Muscle layer of colon (tissue), 2 donors: ENCODE results near the gene LANCL1.
"Not testable (repeated sequence)": the region's sequence is repeated elsewhere in the genome, so short reads cannot be mapped to it uniquely, and the experiment has no call there.

ENCODE experiments used
- H3K27ac ChIP-seq: one replicate; pipeline ENCODE4 v1.7.0; 2013; ENCODE audit warnings: low read depth, mild to moderate bottlenecking, low read length, moderate library complexity
- H3K27me3 ChIP-seq, 2 donors: one replicate each; pipeline ENCODE4 v1.7.0; 2013; ENCODE audit warnings: low read length in 2 of 2, mild to moderate bottlenecking in 2 of 2; ENCODE audit not compliant: insufficient read depth in 2 of 2, control insufficient read depth in 1 of 2
- H3K36me3 ChIP-seq: one replicate; pipeline ENCODE4 v1.7.0; 2013; ENCODE audit warnings: mild to moderate bottlenecking, low read length; ENCODE audit not compliant: insufficient read depth
- H3K4me1 ChIP-seq: one replicate; pipeline ENCODE4 v1.7.0; 2013; ENCODE audit warnings: mild to moderate bottlenecking, low read length; ENCODE audit not compliant: insufficient read depth
- H3K4me3 ChIP-seq, 2 donors: one replicate each; pipeline ENCODE4 v1.7.0; 2013; ENCODE audit warnings: low read length in 2 of 2, low read depth in 1 of 2, mild to moderate bottlenecking in 1 of 2, moderate library complexity in 1 of 2
- H3K9ac ChIP-seq: one replicate; pipeline ENCODE4 v1.7.0; 2013; ENCODE audit warnings: low read length
- H3K9me3 ChIP-seq: one replicate; pipeline ENCODE4 v1.7.0; 2013; ENCODE audit warnings: mild to moderate bottlenecking, low read length
- donor health status: abdominal sarcoma.
- donor health status: Adenocarcinoma of cecum.

The LANCL1 gene

GRCh38 chr2:210456571-210456970, 20.0 kb downstream of the LANCL1 start:
- no peaks in the 10 kb centered on the region for H3K27me3 ChIP-seq
- H3K27ac ChIP-seq: no peak overlapping the region
- no peak overlapping the region for H3K9ac ChIP-seq
- H3K9me3 ChIP-seq: no peaks in the 10 kb centered on the region
- H3K4me1 ChIP-seq: no peaks in the 10 kb centered on the region
- H3K4me3 ChIP-seq: no peak overlapping the region
- H3K36me3 ChIP-seq: peaks cover 29% of the 10 kb centered on the region

GRCh38 chr2:210454336-210454735, 22.2 kb downstream of the LANCL1 start:
- Histone ChIP-seq H3K36me3 (peaks cover 23% of the 10 kb centered on the region), H3K4me3 (no peak overlapping the region), H3K27me3 (no peaks in the 10 kb centered on the region), H3K4me1 (no peaks in the 10 kb centered on the region), H3K9me3 (no peaks in the 10 kb centered on the region), H3K27ac (no peak overlapping the region), H3K9ac (no peak overlapping the region)

GRCh38 chr2:210452194-210452593, 24.4 kb downstream of the LANCL1 start:
- H3K27ac ChIP-seq: no peak overlapping the region
- peaks cover 10% of the 10 kb centered on the region for H3K36me3 ChIP-seq
- H3K4me1 ChIP-seq: no peaks in the 10 kb centered on the region
- peaks cover 4% of the 10 kb centered on the region for H3K9me3 ChIP-seq
- H3K27me3 ChIP-seq: no peaks in the 10 kb centered on the region
- H3K9ac ChIP-seq: no peak overlapping the region
- no peak overlapping the region for H3K4me3 ChIP-seq

- H3K9ac ChIP-seq, H3K36me3 ChIP-seq, H3K9me3 ChIP-seq, H3K27ac ChIP-seq, H3K4me1 ChIP-seq, H3K27me3 ChIP-seq, H3K4me3 ChIP-seq: not testable (repeated sequence)
Measured at GRCh38 chr2:210450942-210451341, 25.6 kb downstream of the LANCL1 start.

- Histone ChIP-seq H3K9me3 (peaks cover 4% of the 10 kb centered on the region), H3K36me3 (no peaks in the 10 kb centered on the region), H3K27ac (no peak overlapping the region), H3K4me3 (no peak overlapping the region), H3K27me3 (no peaks in the 10 kb centered on the region), H3K9ac (no peak overlapping the region), H3K4me1 (peaks cover 6% of the 10 kb centered on the region)
Measured at GRCh38 chr2:210445732-210446131, 30.8 kb downstream of the LANCL1 start.

- H3K27me3 ChIP-seq: no peaks in the 10 kb centered on the region
- H3K27ac ChIP-seq: no peak overlapping the region
- peaks cover 10% of the 10 kb centered on the region for H3K4me1 ChIP-seq
- H3K4me3 ChIP-seq: no peak overlapping the region
- H3K36me3 ChIP-seq: no peaks in the 10 kb centered on the region
- no peak overlapping the region for H3K9ac ChIP-seq
- H3K9me3 ChIP-seq: peaks cover 4% of the 10 kb centered on the region
Measured at GRCh38 chr2:210445116-210445707, 31.3 kb downstream of the LANCL1 start.

- H3K4me3 ChIP-seq: no peak overlapping the region
- peaks cover 4% of the 10 kb centered on the region for H3K36me3 ChIP-seq
- H3K27ac ChIP-seq: no peak overlapping the region
Measured at GRCh38 chr2:210443527-210443926, 33.0 kb downstream of the LANCL1 start.

GRCh38 chr2:210442878-210443277, 33.7 kb downstream of the LANCL1 start:
- Histone ChIP-seq H3K9me3 (peaks cover 3% of the 10 kb centered on the region), H3K27me3 (no peaks in the 10 kb centered on the region), H3K9ac (no peak overlapping the region), H3K4me1 (peaks cover 11% of the 10 kb centered on the region), H3K4me3 (no peak overlapping the region), H3K36me3 (peaks cover 5% of the 10 kb centered on the region), H3K27ac (no peak overlapping the region)

More at GRCh38 chr2:210443527-210443926, 33.0 kb downstream of the LANCL1 start:
- H3K9ac ChIP-seq: no peak overlapping the region
- H3K4me1 ChIP-seq: peaks cover 11% of the 10 kb centered on the region
- H3K9me3 ChIP-seq: peaks cover 4% of the 10 kb centered on the region
- H3K27me3 ChIP-seq: no peaks in the 10 kb centered on the region

GRCh38 chr2:210442457-210442856, 34.1 kb downstream of the LANCL1 start:
- Histone ChIP-seq H3K9me3 (no peaks in the 10 kb centered on the region), H3K9ac (no peak overlapping the region), H3K4me3 (no peak overlapping the region), H3K4me1 (peaks cover 11% of the 10 kb centered on the region), H3K36me3 (peaks cover 5% of the 10 kb centered on the region), H3K27me3 (no peaks in the 10 kb centered on the region), H3K27ac (no peak overlapping the region)

GRCh38 chr2:210440206-210440605, 36.4 kb downstream of the LANCL1 start:
- Histone ChIP-seq H3K9ac (no peak overlapping the region), H3K4me3 (no peak overlapping the region), H3K27me3 (no peaks in the 10 kb centered on the region), H3K36me3 (peaks cover 20% of the 10 kb centered on the region), H3K27ac (no peak overlapping the region), H3K9me3 (no peaks in the 10 kb centered on the region), H3K4me1 (peaks cover 11% of the 10 kb centered on the region)

- no peak overlapping the region for H3K9ac ChIP-seq
- H3K36me3 ChIP-seq: peaks cover 44% of the 10 kb centered on the region
- H3K27me3 ChIP-seq: no peaks in the 10 kb centered on the region
- peaks cover 3% of the 10 kb centered on the region for H3K4me1 ChIP-seq
- H3K27ac ChIP-seq: no peak overlapping the region
- no peak overlapping the region for H3K4me3 ChIP-seq
- H3K9me3 ChIP-seq: no peaks in the 10 kb centered on the region
Measured at GRCh38 chr2:210435439-210435838, 41.1 kb downstream of the LANCL1 start.

GRCh38 chr2:210432633-210433032, 43.9 kb downstream of the LANCL1 start:
- H3K4me1 ChIP-seq: peaks cover 10% of the 10 kb centered on the region
- no peak overlapping the region for H3K4me3 ChIP-seq
- H3K27me3 ChIP-seq: no peaks in the 10 kb centered on the region
- H3K9ac ChIP-seq: no peak overlapping the region
- H3K9me3 ChIP-seq: no peaks in the 10 kb centered on the region
- no peak overlapping the region for H3K27ac ChIP-seq
- H3K36me3 ChIP-seq: peaks cover 39% of the 10 kb centered on the region
